ENCODE measurements around the gene CASS4. TPM values are rescaled to one million over a fixed set of nuclear protein-coding genes. Genes with fewer than 3 reads are reported as not detected.

Gene CASS4
- total RNA-seq, 1 experiment from 2014 or later: not detected

GRCh38 chr20:56467968-56468315 lies 55.9 kb downstream of the CASS4 start:
- H3T11ph ChIP-seq (ENCODE audit: low read length): no peak overlapping the region
- no peak overlapping the region for H2BK20ac ChIP-seq (ENCODE audit: low read depth, low read length, poor library complexity, severe bottlenecking)
- no peak overlapping the region for H3K56ac ChIP-seq (ENCODE audit: insufficient read length, low read depth, low read length)
- WGBS (ENCODE audit: extremely low coverage, insufficient read length, low lambda C conversion rate): no CpG with 5 or more reads among the region's 7 CpGs
- peak overlapping the region; percentile 63 for H3K4me2 ChIP-seq (ENCODE audit: insufficient read depth, insufficient read length, low read length)
- no peak overlapping the region for H4K91ac ChIP-seq (ENCODE audit: insufficient read length, low read depth, low read length)
- peaks cover 0 to 2% (median under 1%) of the 10 kb centered on the region in 3 experiments; a peak in 3 of 7 replicates for H3K36me3 Mint-ChIP-seq (ENCODE audit: insufficient read depth in 1 of 3, low read depth in 3 of 3)
- no peak overlapping the region for H4K5ac ChIP-seq (ENCODE audit: insufficient read length, low read depth, low read length)
- H3K4me1 Mint-ChIP-seq: peaks cover 4 to 11% of the 10 kb centered on the region in 2 experiments
- H4K8ac ChIP-seq (replicated peaks; ENCODE audit: insufficient read length, low read depth, low read length): no peak overlapping the region
- H2BK12ac ChIP-seq (ENCODE audit: insufficient read length, low read depth, low read length): no peak overlapping the region
- H3K4me3 Mint-ChIP-seq: peak overlapping the region; percentile 100
- H4K20me1 ChIP-seq (ENCODE audit: control insufficient read depth, insufficient read depth, insufficient read length): no peaks in the 10 kb centered on the region
- H3K79me1 ChIP-seq (ENCODE audit: insufficient read depth, low read depth, low read length, poor library complexity, severe bottlenecking): peaks cover 10% of the 10 kb centered on the region
- H3K9me3 Mint-ChIP-seq: no peaks in the 10 kb centered on the region
- no peak overlapping the region for H3K14ac ChIP-seq (ENCODE audit: insufficient read depth, low read length)
- H2AK5ac ChIP-seq (ENCODE audit: insufficient read length, low read length): no peak overlapping the region
- no peaks in the 10 kb centered on the region for H3K9me3 ChIP-seq (ENCODE audit: control insufficient read depth, low read depth, low read length)
- no peak overlapping the region for H2BK15ac ChIP-seq (ENCODE audit: low read depth, low read length)
- H3K27me3 Mint-ChIP-seq (ENCODE audit: low read depth): peaks cover 10% of the 10 kb centered on the region
- TF ChIP-seq CTCF (conservative IDR thresholded peaks at IDR 0.05): no peak
- H3K4ac ChIP-seq (ENCODE audit: low read depth, low read length): no peak overlapping the region
- H3K23ac ChIP-seq (ENCODE audit: insufficient read length, low read depth, low read length): no peak overlapping the region
- no peak overlapping the region for H2AFZ ChIP-seq (ENCODE audit: low read length)
- no peak overlapping the region for H3K27ac ChIP-seq (ENCODE audit: insufficient read length, low read depth, low read length)
- H3K27ac Mint-ChIP-seq: peak overlapping the region in 1 of 3 experiments; percentile 77; a peak in 2 of 7 replicates
- no peak overlapping the region for H2BK120ac ChIP-seq (ENCODE audit: low read depth, low read length, poor library complexity, severe bottlenecking)
- no peak overlapping the region for H2BK5ac ChIP-seq (ENCODE audit: insufficient read length, low read length)
- H3K27me3 ChIP-seq (ENCODE audit: insufficient read depth, low read length): no peaks in the 10 kb centered on the region
- no peak overlapping the region for H3K18ac ChIP-seq (ENCODE audit: insufficient read length, low read depth, low read length)
- H3K79me2 ChIP-seq (ENCODE audit: insufficient read depth, low read length): peaks cover 9% of the 10 kb centered on the region; the same call in 1 of the 2 replicates
- peaks cover 7% of the 10 kb centered on the region for H3K23me2 ChIP-seq (ENCODE audit: insufficient read length, low read depth, low read length, poor library complexity, severe bottlenecking)
- no peak overlapping the region for H3K9ac ChIP-seq (ENCODE audit: extremely low read depth, insufficient read length, low read length)
- DNase-seq: no peak
- no peaks in the 10 kb centered on the region for H3K4me1 ChIP-seq (ENCODE audit: insufficient read depth, low read length)
